Right ventricle myocardium superior (tissue), 1 donor: ENCODE results near the gene MAP2K4. TPM values are rescaled to one million over a fixed set of nuclear protein-coding genes. Genes with fewer than 3 reads are reported as not detected.

Source experiments
- ATAC-seq: fragments of 200-7000 bp; cut with Tn5 transposase; one replicate; pipeline ENCODE4 v1.9.1; 2020; ENCODE audit warnings: mild to moderate bottlenecking; ENCODE audit not compliant: poor library complexity
- DNase-seq: peaks from one replicate; pipeline ENCODE4 v3.0.0-alpha.2; 2020
- intact Hi-C: fragments of 100-400 bp; cut with DNase I; formaldehyde crosslinking; loops from one replicate; pipeline ENCODE4 v1.11.2; 2022
- total RNA-seq: library from RNA; stranded (reverse); fragmentation: NEBNext Ultra II Directional; extraction: Animal tissue kit (Norgen Biotek cat#: 25700); gene quantifications from one replicate; pipeline ENCODE4 v1.2.1, GENCODE V29; 2021
- donor health status: DM: no; HTN: yes; CAD: no; lungs with severe emphysema.

The MAP2K4 gene
- total RNA-seq, 1 donor from 2014 or later, result 29.6 TPM

GRCh38 chr17:12028611-12029010 lies 7.9 kb downstream of the MAP2K4 start:
- intact Hi-C loops, result no loop called here
- DNase-seq (no peak), ATAC-seq (no peak)

- ATAC-seq (no peak), DNase-seq (no peak)
- intact Hi-C loops, result no loop called here
Observed at GRCh38 chr17:12034538-12034937, 13.9 kb downstream of the MAP2K4 start.

GRCh38 chr17:12035673-12036072 lies 15.0 kb downstream of the MAP2K4 start:
- DNase-seq (no peak), ATAC-seq (no peak)
- intact Hi-C loops, result no loop called here

- no peak for ATAC-seq
- DNase-seq, result no peak
- intact Hi-C loops, result no loop called here
Observed at GRCh38 chr17:12037970-12038369, 17.3 kb downstream of the MAP2K4 start.

GRCh38 chr17:12040478-12040877 lies 19.8 kb downstream of the MAP2K4 start:
- no peak for ATAC-seq
- intact Hi-C loops, result no loop called here
- DNase-seq, result no peak

GRCh38 chr17:12041312-12041711 lies 20.6 kb downstream of the MAP2K4 start:
- intact Hi-C loops, result no loop called here
- ATAC-seq (no peak), DNase-seq (no peak)

GRCh38 chr17:12043702-12044101 lies 23.0 kb downstream of the MAP2K4 start:
- no peak for ATAC-seq
- intact Hi-C loops, result no loop called here
- DNase-seq, result no peak

- intact Hi-C loops, result no loop called here
- DNase-seq (no peak), ATAC-seq (no peak)
Observed at GRCh38 chr17:12046786-12047185, 26.1 kb downstream of the MAP2K4 start.

GRCh38 chr17:12047681-12048376 lies 27.2 kb downstream of the MAP2K4 start:
- intact Hi-C loops, result no loop called here
- DNase-seq (no peak), ATAC-seq (no peak)

- ATAC-seq (no peak), DNase-seq (no peak)
- intact Hi-C loops, result no loop called here
Observed at GRCh38 chr17:12048843-12049473, 28.3 kb downstream of the MAP2K4 start.

- ATAC-seq, result peak; percentile 37
Observed at GRCh38 chr17:12050646-12051225, 30.1 kb downstream of the MAP2K4 start.

GRCh38 chr17:12053552-12053951 lies 32.9 kb downstream of the MAP2K4 start:
- ATAC-seq (no peak), DNase-seq (no peak)
- intact Hi-C loops, result no loop called here

More at GRCh38 chr17:12050646-12051225, 30.1 kb downstream of the MAP2K4 start:
- intact Hi-C loops, result no loop called here
- DNase-seq, result no peak

- DNase-seq (no peak), ATAC-seq (no peak)
- intact Hi-C loops, result no loop called here
Observed at GRCh38 chr17:12055889-12056288, 35.2 kb downstream of the MAP2K4 start.

- DNase-seq, result no peak
- ATAC-seq, result no peak
- intact Hi-C loops, result no loop called here
Observed at GRCh38 chr17:12057520-12057919, 36.8 kb downstream of the MAP2K4 start.

GRCh38 chr17:12058535-12058934 lies 37.9 kb downstream of the MAP2K4 start:
- intact Hi-C loops, result no loop called here

GRCh38 chr17:12062249-12062648 lies 41.6 kb downstream of the MAP2K4 start:
- DNase-seq (no peak), ATAC-seq (no peak)
- intact Hi-C loops, result no loop called here

More at GRCh38 chr17:12058535-12058934, 37.9 kb downstream of the MAP2K4 start:
- ATAC-seq (no peak), DNase-seq (no peak)

GRCh38 chr17:12064395-12064794 lies 43.7 kb downstream of the MAP2K4 start:
- intact Hi-C loops, result no loop called here
- DNase-seq (no peak), ATAC-seq (no peak)

- DNase-seq (no peak), ATAC-seq (no peak)
- intact Hi-C loops, result no loop called here
Observed at GRCh38 chr17:12067485-12067884, 46.8 kb downstream of the MAP2K4 start.

- DNase-seq, result no peak
- no peak for ATAC-seq
- intact Hi-C loops, result no loop called here
Observed at GRCh38 chr17:12068946-12069345, 48.3 kb downstream of the MAP2K4 start.

- ATAC-seq (no peak), DNase-seq (no peak)
- intact Hi-C loops, result no loop called here
Observed at GRCh38 chr17:12070561-12070960, 49.9 kb downstream of the MAP2K4 start.
